ENCODE measurements around the gene GAMT. TPM values are rescaled to one million over a fixed set of nuclear protein-coding genes. Genes with fewer than 3 reads are reported as not detected.

Gene GAMT
- total RNA-seq, 4 donors from 2014 or later: 33.8 to 72.0 (median 46.0) TPM

DNA sequence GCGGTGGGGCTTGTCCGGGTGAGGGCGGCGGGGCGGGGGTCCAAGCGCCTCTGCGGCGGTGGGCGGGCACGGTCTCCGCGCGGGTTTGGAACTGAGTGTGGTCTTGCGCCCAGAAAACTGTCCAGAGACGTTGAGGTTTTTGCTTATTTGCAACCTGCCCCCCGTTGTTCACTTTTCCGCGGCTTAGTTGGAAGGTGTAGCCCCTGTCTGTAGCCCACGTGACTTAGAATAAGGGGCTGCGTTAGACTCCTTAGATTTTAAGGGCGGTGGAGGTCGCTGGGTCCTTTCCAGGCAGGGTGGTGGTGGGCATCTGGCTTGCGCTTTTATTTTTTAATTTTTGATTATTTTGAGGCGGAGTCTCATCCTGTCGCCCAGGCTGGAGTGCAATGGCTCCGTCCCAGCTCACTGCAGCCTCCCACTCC lies 37.6 kb upstream of the GAMT start:
- WGBS, 2 donors: 1 to 3% methylated on average over 13 to 16 of the region's 26 CpGs
- TF ChIP-seq POLR2A (IDR thresholded peaks at IDR 0.05): no peak
- TF ChIP-seq, protein P1, sequence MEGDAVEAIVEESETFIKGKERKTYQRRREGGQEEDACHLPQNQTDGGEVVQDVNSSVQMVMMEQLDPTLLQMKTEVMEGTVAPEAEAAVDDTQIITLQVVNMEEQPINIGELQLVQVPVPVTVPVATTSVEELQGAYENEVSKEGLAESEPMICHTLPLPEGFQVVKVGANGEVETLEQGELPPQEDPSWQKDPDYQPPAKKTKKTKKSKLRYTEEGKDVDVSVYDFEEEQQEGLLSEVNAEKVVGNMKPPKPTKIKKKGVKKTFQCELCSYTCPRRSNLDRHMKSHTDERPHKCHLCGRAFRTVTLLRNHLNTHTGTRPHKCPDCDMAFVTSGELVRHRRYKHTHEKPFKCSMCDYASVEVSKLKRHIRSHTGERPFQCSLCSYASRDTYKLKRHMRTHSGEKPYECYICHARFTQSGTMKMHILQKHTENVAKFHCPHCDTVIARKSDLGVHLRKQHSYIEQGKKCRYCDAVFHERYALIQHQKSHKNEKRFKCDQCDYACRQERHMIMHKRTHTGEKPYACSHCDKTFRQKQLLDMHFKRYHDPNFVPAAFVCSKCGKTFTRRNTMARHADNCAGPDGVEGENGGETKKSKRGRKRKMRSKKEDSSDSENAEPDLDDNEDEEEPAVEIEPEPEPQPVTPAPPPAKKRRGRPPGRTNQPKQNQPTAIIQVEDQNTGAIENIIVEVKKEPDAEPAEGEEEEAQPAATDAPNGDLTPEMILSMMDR (IDR thresholded peaks at IDR 0.05): no peak

DNA sequence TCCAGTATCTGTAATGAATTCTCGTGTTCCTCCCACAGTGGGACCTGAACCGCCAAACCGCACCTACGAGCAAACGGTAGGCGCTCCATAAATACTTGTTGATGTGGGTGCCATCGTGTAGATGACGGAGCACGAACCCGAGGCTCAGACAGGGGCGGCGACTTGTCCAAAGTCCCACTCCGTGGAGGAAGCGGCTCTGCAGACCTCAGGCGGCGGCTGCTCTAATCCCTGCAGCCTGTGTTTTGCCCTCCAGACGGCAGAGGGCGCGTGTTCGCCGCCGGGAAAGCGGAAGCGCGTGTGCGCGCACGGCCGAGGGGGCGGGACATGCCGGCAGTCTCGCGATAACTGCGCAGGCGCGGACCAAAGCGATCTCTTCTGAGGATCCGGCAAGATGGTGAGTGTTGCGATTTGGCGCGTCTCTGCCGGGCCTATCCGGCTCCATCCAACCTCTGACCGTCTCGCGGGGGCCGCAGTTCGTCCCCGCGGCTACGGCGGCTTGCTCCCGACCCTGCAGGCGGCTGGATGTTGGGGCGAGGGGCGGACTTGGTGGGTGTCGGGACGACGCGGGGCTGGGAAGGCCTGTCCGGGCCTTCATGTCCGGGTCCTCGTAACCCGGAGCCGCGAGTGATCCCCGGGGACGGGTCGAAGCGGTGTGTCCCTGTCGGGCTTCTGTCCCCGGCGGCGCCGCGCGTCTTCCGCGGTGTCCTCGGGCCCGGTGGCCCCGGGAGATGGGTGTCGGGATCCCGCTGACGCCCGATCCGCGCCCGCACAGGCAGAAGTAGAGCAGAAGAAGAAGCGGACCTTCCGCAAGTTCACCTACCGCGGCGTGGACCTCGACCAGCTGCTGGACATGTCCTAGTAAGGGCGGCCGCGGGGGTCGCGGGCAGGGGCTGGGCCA lies 36.9 kb upstream of the GAMT start, which contains the start of gene RPS15:
Gene RPS15 (plus strand): TSS at position 362 of the 898 bp plus-strand sequence. CDS start 30 bp downstream, at position 392.
- H3K4me3 ChIP-seq (ENCODE audit: low read depth, poor library complexity, severe bottlenecking): peak within 1 kb of the TSS; percentile 93
- peak; percentile 91 to 99 for DNase-seq (ENCODE audit: low spot score in 2 of 2)
- 0 to 1% methylated on average over 44 to 72 of the region's 100 CpGs for WGBS, 2 donors
- intact Hi-C loops (cut with DNase I; ENCODE audit: low total_unique reads): no loop called here
- TF ChIP-seq POLR2A (IDR thresholded peaks at IDR 0.05): peak in 1 of 2 donors; percentile 74
- TF ChIP-seq, protein P1 (IDR thresholded peaks at IDR 0.05): peak in 1 of 3 donors; percentile 94

More for the DNA sequence above, 37.6 kb upstream of the GAMT start:
- intact Hi-C loops (cut with DNase I; ENCODE audit: low total_unique reads): no loop called here
- H3K4me3 ChIP-seq (ENCODE audit: low read depth, poor library complexity, severe bottlenecking): peak overlapping the region; percentile 93
- no peak for DNase-seq (ENCODE audit: low spot score in 2 of 2)

DNA sequence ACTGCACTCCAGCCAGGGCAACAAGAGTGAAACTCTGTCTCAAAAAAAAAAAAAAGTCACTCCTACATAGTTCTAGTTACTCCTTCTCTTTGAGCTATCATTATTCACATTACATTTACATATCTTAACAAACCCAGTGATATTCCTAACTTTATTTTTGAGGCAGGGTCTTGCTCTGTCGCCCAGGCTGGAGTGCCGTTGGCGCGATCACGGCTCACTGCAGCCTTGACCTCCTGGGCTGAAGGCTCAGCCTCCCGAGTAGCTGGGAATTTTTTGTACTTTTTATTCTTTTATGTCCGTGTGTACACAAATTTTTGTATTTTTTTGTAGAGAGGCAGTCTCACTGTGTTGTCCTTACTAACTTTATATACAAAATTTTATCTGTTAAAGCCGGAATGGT lies 36.3 kb upstream of the GAMT start:
- intact Hi-C loops (cut with DNase I; ENCODE audit: low total_unique reads): no loop called here
- no peak overlapping the region for H3K4me3 ChIP-seq (ENCODE audit: low read depth, poor library complexity, severe bottlenecking)
- 54 to 56% methylated on average over 8 of the region's 8 CpGs for WGBS, 2 donors
- TF ChIP-seq, protein P1 (IDR thresholded peaks at IDR 0.05): no peak
- DNase-seq (ENCODE audit: low spot score in 2 of 2): no peak

DNA sequence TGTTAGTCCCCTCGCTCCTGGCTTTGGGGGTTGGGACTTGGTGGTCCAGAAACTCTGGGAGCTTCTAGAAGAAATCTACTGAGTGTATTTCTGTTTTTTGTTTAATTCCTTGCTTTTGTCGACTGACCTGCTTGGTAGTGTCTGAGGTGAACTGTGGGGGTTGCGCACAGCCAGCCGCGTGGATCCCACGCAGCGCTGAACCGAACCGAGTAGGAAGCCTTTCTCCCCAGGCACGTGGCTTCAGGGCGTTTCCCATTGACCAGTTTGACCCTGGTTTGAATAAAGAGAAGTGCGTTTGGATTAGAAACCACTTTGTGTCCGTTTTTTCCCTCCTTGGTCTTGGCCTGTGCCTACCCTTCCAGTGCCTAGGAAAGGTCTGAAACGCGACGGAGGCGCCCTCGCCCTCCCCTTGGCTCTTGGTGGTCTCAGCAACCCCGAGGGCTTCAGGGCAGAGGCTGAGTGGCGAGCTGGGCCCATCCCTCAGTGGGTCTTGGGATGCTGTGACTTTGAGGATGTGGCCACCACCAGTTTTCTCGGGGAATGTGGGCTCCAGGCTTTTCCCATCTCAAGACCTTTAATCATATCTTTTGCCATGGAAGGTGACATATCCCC lies 34.1 kb upstream of the GAMT start:
- TF ChIP-seq, protein P1 (IDR thresholded peaks at IDR 0.05): no peak
- TF ChIP-seq POLR2A (IDR thresholded peaks at IDR 0.05): no peak
- H3K4me3 ChIP-seq (ENCODE audit: low read depth, poor library complexity, severe bottlenecking): no peak overlapping the region
- intact Hi-C loops (cut with DNase I; ENCODE audit: low total_unique reads): no loop called here
- DNase-seq (ENCODE audit: low spot score in 2 of 2): no peak
- WGBS, 2 donors: 86 to 89% methylated on average over 20 to 21 of the region's 21 CpGs

DNA sequence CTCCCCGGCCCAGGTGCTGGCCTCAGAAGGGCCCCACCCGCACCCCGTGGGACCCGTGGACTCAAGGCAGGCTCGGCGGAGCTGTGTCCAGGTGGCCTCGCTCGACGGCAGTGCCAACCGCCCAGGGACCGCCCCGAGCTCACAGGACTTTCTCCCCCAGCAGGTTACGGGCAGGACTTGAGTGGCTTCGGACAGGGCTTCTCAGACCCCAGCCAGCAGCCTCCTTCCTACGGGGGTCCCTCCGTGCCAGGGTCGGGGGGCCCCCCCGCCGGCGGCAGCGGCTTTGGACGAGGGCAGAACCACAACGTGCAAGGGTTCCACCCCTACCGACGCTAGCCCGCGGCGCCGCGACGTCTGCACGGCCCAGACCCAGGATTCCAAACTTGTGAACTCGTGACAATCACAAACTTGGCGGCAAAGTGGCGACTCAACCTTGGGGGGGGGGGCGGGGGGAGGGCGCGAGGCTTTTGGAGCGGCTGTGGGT lies 33.3 kb upstream of the GAMT start:
- WGBS, 2 donors: 83% methylated on average over 25 to 31 of the region's 39 CpGs
- H3K4me3 ChIP-seq (ENCODE audit: low read depth, poor library complexity, severe bottlenecking): no peak overlapping the region
- intact Hi-C loops (cut with DNase I; ENCODE audit: low total_unique reads): no loop called here
- TF ChIP-seq POLR2A (IDR thresholded peaks at IDR 0.05): no peak
- TF ChIP-seq, protein P1 (IDR thresholded peaks at IDR 0.05): no peak
- DNase-seq (ENCODE audit: low spot score in 2 of 2): no peak
